ENCODE measurements around the gene PLSCR4.

- TF ChIP-seq, protein P1, sequence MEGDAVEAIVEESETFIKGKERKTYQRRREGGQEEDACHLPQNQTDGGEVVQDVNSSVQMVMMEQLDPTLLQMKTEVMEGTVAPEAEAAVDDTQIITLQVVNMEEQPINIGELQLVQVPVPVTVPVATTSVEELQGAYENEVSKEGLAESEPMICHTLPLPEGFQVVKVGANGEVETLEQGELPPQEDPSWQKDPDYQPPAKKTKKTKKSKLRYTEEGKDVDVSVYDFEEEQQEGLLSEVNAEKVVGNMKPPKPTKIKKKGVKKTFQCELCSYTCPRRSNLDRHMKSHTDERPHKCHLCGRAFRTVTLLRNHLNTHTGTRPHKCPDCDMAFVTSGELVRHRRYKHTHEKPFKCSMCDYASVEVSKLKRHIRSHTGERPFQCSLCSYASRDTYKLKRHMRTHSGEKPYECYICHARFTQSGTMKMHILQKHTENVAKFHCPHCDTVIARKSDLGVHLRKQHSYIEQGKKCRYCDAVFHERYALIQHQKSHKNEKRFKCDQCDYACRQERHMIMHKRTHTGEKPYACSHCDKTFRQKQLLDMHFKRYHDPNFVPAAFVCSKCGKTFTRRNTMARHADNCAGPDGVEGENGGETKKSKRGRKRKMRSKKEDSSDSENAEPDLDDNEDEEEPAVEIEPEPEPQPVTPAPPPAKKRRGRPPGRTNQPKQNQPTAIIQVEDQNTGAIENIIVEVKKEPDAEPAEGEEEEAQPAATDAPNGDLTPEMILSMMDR (IDR thresholded peaks at IDR 0.05) = no peak
- no peak for TF ChIP-seq EZH2 (IDR thresholded peaks at IDR 0.05)
Observed at GRCh38 chr3:146169891-146170290, 81.0 kb downstream of the PLSCR4 start.
